SK-N-MC (cell line): ENCODE results near the gene NAPSA.

Experiments
- DNase-seq: peaks from one replicate; pipeline ENCODE4 v3.0.0-alpha.2; 2011; ENCODE audit warnings: low read depth, low spot score
- H3K27ac ChIP-seq: fragments of 200-600 bp; sonication (generic); 2 replicates; pipeline ENCODE4 v1.5.1; 2016; ENCODE audit warnings: mixed run types
- H3K36me3 ChIP-seq: fragments of 200-600 bp; sonication (generic); 2 replicates; pipeline ENCODE4 v1.6.1; 2017; ENCODE audit warnings: antibody characterized with exemption, low read length, mixed read lengths; ENCODE audit not compliant: insufficient read depth
- H3K4me3 ChIP-seq: fragments of 200-600 bp; sonication (generic); 2 replicates; pipeline ENCODE4 v1.5.1; 2016
- H3K9ac ChIP-seq: fragments of 200-600 bp; sonication (generic); 2 replicates; pipeline ENCODE4 v1.8.0; 2017; ENCODE audit warnings: mixed run types, mixed read lengths; ENCODE audit not compliant: insufficient read length
- H3K9me3 ChIP-seq: fragments of 200-600 bp; sonication (generic); 2 replicates; pipeline ENCODE4 v1.6.1; 2017; ENCODE audit warnings: low read depth, mild to moderate bottlenecking, antibody characterized with exemption, low read length, moderate library complexity, mixed read lengths
- EZH2 ChIP-seq: fragments of 200-600 bp; sonication (generic); IDR thresholded peaks from one replicate; pipeline ENCODE4 v1.6.1; 2017; ENCODE audit warnings: antibody characterized with exemption
- FOXP2 ChIP-seq: optimal IDR thresholded peaks from 2 replicates; pipeline ENCODE3; 2011; ENCODE audit warnings: mild to moderate bottlenecking, moderate library complexity; ENCODE audit not compliant: insufficient read depth; ENCODE audit errors: extremely low read length, control extremely low read depth
- POLR2AphosphoS5 ChIP-seq: IDR thresholded peaks from 2 replicates; pipeline ENCODE4 v1.6.1; 2012; ENCODE audit warnings: mild to moderate bottlenecking, low read depth, low read length, borderline replicate concordance

NAPSA gene

DNA sequence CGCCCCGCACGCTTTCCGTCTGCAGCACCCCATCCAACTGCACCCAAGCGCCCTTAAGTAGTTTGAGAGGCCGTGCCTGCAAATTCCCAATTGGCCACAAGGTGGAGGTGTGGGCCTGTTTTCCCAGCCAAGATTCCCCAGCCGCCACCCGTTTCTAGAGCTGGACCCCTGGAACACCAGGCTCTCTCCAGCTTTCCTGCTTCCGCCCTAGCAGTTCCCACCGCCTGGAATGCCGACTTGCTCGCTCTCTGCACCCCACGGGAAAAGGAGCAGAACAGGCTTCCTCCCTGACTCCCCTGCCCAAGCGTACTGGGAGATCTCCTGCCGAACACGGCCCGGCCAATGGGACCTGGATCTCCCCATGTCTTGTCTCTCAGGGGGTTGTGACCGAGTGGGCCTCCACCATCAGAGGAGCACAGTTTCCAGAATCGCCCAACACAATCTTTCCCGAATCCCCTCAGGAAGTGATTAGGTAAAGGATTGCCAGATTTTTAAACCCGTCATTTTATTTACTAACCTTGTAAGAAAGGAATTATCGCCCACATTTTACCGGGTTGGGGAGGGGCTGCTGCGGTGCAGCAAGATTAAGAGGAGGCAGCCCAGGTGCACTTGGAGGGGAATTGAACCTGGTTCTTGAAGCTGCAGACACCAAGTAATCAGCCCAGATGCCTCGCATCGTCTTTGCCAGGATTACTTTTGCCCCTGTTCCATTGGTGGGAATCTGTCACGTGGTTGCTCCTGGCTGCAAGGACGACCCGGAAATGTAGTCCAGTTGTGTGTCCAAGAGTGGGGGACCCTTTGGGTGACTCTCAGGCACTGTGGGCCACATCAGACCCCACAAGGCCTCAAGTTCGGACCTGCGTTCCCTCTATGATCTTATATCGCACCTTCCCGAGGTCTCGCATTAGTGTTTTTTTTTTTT is 3.5 kb upstream of the NAPSA start:
- H3K9ac ChIP-seq, result no peak overlapping the region
- no peak for DNase-seq
- H3K9me3 ChIP-seq, result no peaks in the 10 kb centered on the region
- TF ChIP-seq FOXP2, result no peak
- H3K4me3 ChIP-seq, result peak overlapping the region; percentile 32
- H3K27ac ChIP-seq, result no peak overlapping the region
- H3K36me3 ChIP-seq, result no peaks in the 10 kb centered on the region

DNA sequence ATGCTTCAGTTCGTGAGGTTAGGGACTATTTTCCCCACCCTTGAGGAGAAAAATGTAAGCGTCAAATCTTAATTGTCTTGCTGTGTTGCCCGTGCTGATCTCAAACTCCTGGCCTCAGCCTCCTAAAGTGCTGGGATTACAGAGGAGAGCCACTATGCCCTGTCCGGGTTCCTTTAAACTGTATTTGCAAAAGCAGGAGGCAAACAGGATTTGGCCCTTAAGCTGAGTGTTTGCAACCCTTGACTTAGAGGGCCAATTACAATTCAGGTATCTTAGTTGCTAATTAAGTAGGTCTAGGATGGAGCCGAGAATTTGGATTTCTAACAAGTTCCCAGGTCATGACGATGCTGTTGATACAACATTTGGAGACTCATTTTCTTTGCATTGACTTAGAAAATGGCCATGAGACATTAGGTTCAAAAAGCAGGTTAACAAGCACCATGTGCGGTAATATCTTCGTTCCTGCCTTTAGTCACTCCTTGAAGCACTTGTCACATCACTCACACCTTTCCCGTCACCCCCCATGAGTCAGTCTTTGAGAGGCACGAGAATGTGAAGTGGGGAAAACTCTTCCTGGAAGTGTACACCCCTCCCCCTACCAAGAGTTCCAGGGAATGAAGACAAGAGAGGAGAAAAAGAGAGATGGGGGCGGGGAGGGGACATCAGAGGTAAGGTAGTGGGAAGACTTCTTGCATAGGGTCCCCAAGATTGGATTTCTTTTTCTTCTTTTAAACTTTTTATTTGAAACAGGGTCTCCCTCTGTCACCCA is 2.6 kb downstream of the NAPSA start:
- Histone ChIP-seq H3K9me3 (no peaks in the 10 kb centered on the region), H3K4me3 (no peak overlapping the region), H3K27ac (no peak overlapping the region), H3K9ac (no peak overlapping the region), H3K36me3 (no peaks in the 10 kb centered on the region)
- no peak for DNase-seq
- TF ChIP-seq FOXP2 (no peak), POLR2AphosphoS5 (no peak), EZH2 (no peak)

DNA sequence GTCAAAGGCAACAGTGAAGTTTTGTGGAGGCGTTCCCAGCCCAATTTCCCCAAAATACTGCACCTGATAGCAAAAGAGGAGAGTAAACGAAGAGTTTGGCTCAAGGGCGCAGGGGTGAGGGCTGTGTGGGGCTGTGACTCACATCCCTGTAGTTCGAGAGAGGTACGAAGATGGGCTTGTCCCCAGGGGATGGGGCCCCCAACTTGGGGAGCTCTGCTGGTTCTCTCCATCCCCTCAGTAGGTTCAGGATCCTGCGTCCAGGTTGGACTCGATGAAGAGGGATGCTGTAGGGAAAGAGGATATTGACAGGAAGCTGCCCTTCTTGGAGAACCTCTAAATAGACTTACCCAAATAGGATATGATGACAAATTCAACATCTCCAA is 3.4 kb downstream of the NAPSA start:
- no peak overlapping the region for H3K4me3 ChIP-seq
- H3K9me3 ChIP-seq, result no peaks in the 10 kb centered on the region
- TF ChIP-seq FOXP2 (no peak), EZH2 (no peak), POLR2AphosphoS5 (no peak)
- H3K36me3 ChIP-seq, result no peaks in the 10 kb centered on the region
- DNase-seq, result no peak
- no peak overlapping the region for H3K27ac ChIP-seq
- no peak overlapping the region for H3K9ac ChIP-seq

DNA sequence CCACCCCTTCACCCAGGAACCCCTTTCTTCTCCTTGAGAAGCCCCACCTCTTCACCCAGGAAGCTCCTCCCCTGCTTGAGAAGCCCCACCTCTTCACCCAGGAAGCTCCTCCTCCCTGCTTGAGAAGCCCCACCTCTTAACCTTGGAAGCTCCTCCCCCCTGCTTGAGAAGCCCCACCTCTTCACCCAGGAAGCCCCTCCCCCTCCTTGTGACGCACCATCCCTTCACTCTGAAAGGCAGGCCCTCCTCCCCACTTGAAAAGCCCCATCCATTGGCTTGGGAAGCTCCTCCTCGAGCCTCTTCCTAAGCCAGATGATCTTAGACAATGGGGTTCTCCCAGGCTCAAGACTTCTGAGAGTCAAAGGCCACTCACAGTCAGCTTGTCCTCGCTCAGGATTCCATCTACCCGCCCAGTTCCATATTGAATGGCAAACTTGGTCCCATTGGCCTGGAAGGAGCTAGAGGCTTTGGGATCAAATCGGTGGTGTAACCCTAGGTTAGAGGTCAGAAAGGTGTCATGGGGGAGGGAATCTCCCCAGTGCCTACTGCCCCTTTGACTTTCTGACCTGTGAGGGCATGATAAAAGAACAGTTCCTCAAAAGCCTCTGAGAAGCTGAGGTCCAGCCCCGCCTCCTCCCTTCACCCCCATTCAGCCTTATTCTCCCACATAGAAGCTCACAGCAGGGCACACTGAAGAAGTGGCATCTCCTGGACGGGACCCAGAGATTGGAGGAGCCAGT is 4.0 kb downstream of the NAPSA start:
- Histone ChIP-seq H3K4me3 (no peak overlapping the region), H3K9ac (no peak overlapping the region), H3K27ac (no peak overlapping the region), H3K9me3 (no peaks in the 10 kb centered on the region), H3K36me3 (no peaks in the 10 kb centered on the region)
- TF ChIP-seq FOXP2 (no peak), POLR2AphosphoS5 (no peak), EZH2 (no peak)
- DNase-seq, result no peak

DNA sequence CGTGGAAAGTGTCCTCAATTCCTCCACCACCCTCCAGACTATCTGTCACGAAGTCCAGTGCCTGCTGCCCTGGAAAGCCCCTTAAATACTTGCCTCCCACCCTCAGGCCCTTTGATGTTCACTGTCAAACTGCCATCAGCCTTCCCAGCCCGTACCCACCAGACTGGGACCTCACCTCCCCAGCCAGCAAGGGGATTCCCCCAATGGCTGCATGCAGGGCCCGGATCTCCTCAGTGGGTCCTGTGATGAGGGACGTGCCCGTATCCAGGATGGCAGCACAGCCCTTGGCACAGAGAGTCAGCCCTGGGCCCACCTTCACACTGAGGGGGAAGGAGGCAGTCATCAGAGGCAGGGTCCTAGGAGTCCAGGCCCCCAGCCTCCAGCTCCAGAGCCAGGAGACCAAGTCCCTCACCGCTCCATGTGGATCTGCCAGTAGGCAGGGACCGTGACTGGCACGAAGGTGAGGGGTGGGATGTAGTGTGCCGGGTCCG is 6.1 kb downstream of the NAPSA start:
- Histone ChIP-seq H3K9me3 (no peaks in the 10 kb centered on the region), H3K36me3 (no peaks in the 10 kb centered on the region), H3K9ac (no peak overlapping the region), H3K27ac (no peak overlapping the region), H3K4me3 (no peak overlapping the region)
- no peak for DNase-seq
- no peak for TF ChIP-seq FOXP2

DNA sequence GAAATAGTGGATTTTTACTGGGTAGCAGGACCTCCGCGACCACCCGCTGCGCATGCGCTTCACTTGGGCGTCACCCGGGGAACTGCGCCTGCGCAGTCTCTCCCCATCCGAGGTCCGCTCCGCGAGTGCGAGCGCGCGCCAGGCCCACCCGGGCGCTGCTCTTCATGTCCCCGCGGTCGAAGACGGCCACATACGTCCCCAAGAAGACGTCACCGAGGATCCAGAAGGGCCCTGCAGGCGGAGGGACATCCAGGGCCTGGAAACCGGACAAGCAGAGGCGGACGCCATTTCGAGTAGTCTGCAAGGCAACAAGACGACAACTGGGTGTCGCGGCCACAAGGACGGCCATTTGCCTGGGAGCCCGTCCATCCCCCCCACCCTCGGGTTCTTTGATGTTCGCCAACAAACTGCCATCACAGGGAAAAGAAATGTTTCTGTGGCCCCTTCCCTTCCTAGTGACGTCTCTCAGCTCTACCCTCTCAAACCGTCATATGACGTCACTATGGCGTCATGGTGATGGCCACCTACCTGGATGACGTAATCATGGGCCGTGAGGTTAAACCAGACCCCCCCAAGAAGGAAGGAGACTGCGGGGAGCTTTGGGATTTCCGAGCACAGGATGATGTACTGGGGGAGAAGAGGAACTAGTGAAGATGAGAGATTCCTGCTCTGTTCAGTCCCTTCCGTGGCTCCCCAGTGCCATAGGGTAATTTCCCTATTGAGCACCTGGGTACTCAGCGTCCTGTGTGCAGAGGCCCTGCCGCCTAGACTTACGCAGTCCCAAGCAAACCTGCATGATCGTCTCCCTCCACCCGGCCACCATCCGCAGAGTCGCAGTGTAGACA is 6.7 kb downstream of the NAPSA start:
- H3K27ac ChIP-seq, result no peak overlapping the region
- H3K9ac ChIP-seq, result no peak overlapping the region
- H3K4me3 ChIP-seq, result peak overlapping the region; percentile 75
- H3K36me3 ChIP-seq, result no peaks in the 10 kb centered on the region
- TF ChIP-seq POLR2AphosphoS5, result peak; percentile 77
- no peak for TF ChIP-seq EZH2
- H3K9me3 ChIP-seq, result no peaks in the 10 kb centered on the region
- no peak for DNase-seq

DNA sequence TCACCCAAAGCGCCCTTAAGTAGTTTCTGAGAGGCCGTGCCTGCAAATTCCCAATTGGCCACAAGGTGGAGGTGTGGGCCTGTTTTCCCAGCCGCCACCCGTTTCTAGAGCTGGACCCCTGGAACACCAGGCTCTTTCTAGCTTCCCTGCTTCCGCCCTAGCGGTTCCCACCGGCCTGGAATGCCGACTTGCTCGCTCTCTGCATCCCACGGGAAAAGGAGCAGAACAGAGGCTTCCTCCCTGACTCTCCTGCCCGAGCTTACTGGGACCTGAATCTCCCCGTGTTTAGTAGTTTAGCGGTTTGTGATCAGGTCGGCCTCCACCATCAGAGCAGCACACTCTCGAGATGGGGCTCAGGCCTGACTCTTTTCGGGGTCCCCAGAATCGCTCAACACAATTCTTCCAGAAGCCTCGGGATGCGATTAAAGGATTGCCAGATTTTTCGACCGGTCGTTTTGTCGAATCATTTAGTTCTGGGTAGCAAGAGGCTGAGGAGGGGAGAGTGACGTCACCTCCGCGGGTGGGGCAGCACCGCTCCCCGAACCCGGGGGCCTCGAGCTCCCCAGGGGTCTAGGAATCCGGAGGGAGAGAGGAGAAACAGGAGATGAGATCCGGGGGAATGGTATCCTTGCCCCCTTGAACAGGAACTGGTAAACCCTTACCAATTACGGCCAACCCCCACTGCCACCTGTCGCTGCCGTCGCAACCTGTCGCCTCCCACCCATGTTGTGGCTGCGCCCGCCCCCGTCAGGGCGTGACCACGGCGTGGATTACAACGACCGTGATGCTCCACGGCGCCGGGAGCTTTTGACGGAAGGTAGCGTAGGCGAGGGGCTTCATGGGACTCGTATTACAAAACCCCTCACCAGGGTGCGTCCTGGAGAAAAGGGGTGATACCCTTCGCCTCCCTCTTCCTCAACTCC is 8.0 kb downstream of the NAPSA start:
- Histone ChIP-seq H3K9me3 (no peaks in the 10 kb centered on the region), H3K36me3 (no peaks in the 10 kb centered on the region), H3K9ac (no peak overlapping the region), H3K4me3 (peak overlapping the region; percentile 75), H3K27ac (peak overlapping the region; percentile 61; the same call in 1 of the 2 replicates)
- peak; percentile 32; the same call in 1 of the 2 replicates for TF ChIP-seq POLR2AphosphoS5
- TF ChIP-seq EZH2, result no peak
- no peak for DNase-seq
